PC-9 (cell line): Measurements from ENCODE around the gene SHISAL1. TPM values are rescaled to one million over a fixed set of nuclear protein-coding genes. Genes with fewer than 3 reads are reported as not detected.
A peak's percentile ranks its signal among the peaks of the same experiment; 100 is the strongest.
"Not testable (repeated sequence)": the region's sequence is repeated elsewhere in the genome, so short reads cannot be mapped to it uniquely, and the experiment has no call there.

Source experiments
- BruUV-seq: library from RNA; stranded (reverse); fragments of 400-500 nt; replicated peaks from 2 replicates; lab custom pipeline; 2021; lab: Mats Ljungman, UMichigan
- CTCF ChIA-PET: fragments of 300-600 bp; sonication (Branson Sonifier 250); formaldehyde crosslinking; loops from one replicate; lab custom pipeline; 2022; ENCODE audit warnings: antibody characterized with exemption; lab: Charles Lee
- POLR2A ChIA-PET: fragments of 300-600 bp; sonication (Branson Sonifier 250); formaldehyde crosslinking; loops from one replicate; lab custom pipeline; 2022; ENCODE audit warnings: antibody characterized with exemption; ENCODE audit not compliant: unreplicated experiment; lab: Charles Lee
- DNase-seq, 2 experiments: peaks; one replicate each; pipeline versions ENCODE4 v3.0.0 to v3.0.0-alpha.2; 2015 to 2022; ENCODE audit warnings: mixed read lengths in 1 of 2
- H2AFZ ChIP-seq: fragments of 200-600 bp; sonication (generic); 2 replicates; pipeline ENCODE4 v1.8.1; 2017; ENCODE audit warnings: antibody characterized with exemption
- H3F3A ChIP-seq: fragments of 200-600 bp; sonication (generic); 2 replicates; pipeline ENCODE4 v1.8.1; 2017; ENCODE audit warnings: antibody characterized with exemption, mild to moderate bottlenecking, low read depth; ENCODE audit not compliant: insufficient read depth
- H3K27ac ChIP-seq: fragments of 200-600 bp; sonication (generic); 2 replicates; pipeline ENCODE4 v1.6.1; 2016; ENCODE audit warnings: mixed run types
- H3K27me3 ChIP-seq: fragments of 200-600 bp; sonication (generic); 2 replicates; pipeline ENCODE4 v1.6.1; 2016; ENCODE audit warnings: low read depth, mixed run types; ENCODE audit not compliant: insufficient read depth
- H3K36me3 ChIP-seq: fragments of 200-600 bp; sonication (generic); 2 replicates; pipeline ENCODE4 v1.6.1; 2016; ENCODE audit warnings: low read depth, mixed run types
- H3K4me1 ChIP-seq: fragments of 200-600 bp; sonication (generic); replicated peaks from 2 replicates; pipeline ENCODE4 v1.6.1; 2016; ENCODE audit warnings: mixed run types; ENCODE audit not compliant: insufficient read depth
- H3K4me2 ChIP-seq: fragments of 200-600 bp; sonication (generic); 2 replicates; pipeline ENCODE4 v1.6.1; 2017; ENCODE audit warnings: mixed run types
- H3K4me3 ChIP-seq: fragments of 200-600 bp; sonication (generic); 2 replicates; pipeline ENCODE4 v1.6.1; 2016; ENCODE audit warnings: mixed run types
- H3K79me2 ChIP-seq: fragments of 200-600 bp; sonication (generic); 2 replicates; pipeline ENCODE4 v1.6.1; 2017; ENCODE audit warnings: low read depth, mixed run types
- H3K9me2 ChIP-seq: fragments of 200-600 bp; sonication (generic); 2 replicates; pipeline ENCODE4 v1.8.1; 2017; ENCODE audit warnings: mild to moderate bottlenecking; ENCODE audit not compliant: insufficient read depth
- H3K9me3 ChIP-seq: fragments of 200-600 bp; sonication (generic); 2 replicates; pipeline ENCODE4 v1.8.1; 2016; ENCODE audit warnings: low read depth; ENCODE audit not compliant: insufficient read depth
- H4K20me1 ChIP-seq: fragments of 200-600 bp; sonication (generic); 2 replicates; pipeline ENCODE4 v1.8.1; 2017; ENCODE audit not compliant: insufficient read depth
- CTCF ChIP-seq: fragments of 200-600 bp; sonication (generic); conservative IDR thresholded peaks from 2 replicates; pipeline ENCODE4 v1.6.1; 2017; ENCODE audit warnings: mixed run types, antibody characterized with exemption, mild to moderate bottlenecking, moderate library complexity
- EZH2 ChIP-seq: fragments of 200-600 bp; sonication (generic); IDR thresholded peaks from 2 replicates; pipeline ENCODE4 v1.8.0; 2017; ENCODE audit warnings: antibody characterized with exemption, low read depth
- intact Hi-C: fragments of 100-400 bp; cut with micrococcal nuclease; formaldehyde crosslinking; loops from one replicate; pipeline ENCODE4 v1.10.0; 2022; ENCODE audit not compliant: unreplicated experiment
- total RNA-seq: library from RNA; stranded (reverse); gene quantifications from 2 replicates; pipeline ENCODE4 v1.2.3, GENCODE V29; 2021

The SHISAL1 gene
- total RNA-seq, 1 experiment from 2014 or later, result 0.94 TPM

- Histone ChIP-seq H3K36me3 (no peaks in the 10 kb centered on the region), H3K9me2 (no peaks in the 10 kb centered on the region), H3K79me2 (no peaks in the 10 kb centered on the region), H3K4me3 (peak overlapping the region; percentile 38; the same call in 1 of the 2 replicates), H4K20me1 (peaks cover 4% of the 10 kb centered on the region; the same call in 1 of the 2 replicates), H3F3A (peaks cover 16% of the 10 kb centered on the region; the same call in 1 of the 2 replicates), H3K27me3 (no peaks in the 10 kb centered on the region), H3K4me2 (peak overlapping the region; percentile 52), H3K27ac (no peak overlapping the region), H3K4me1 (peaks cover 20% of the 10 kb centered on the region), H2AFZ (no peak overlapping the region), H3K9me3 (no peaks in the 10 kb centered on the region)
- no TSS peak for BruUV-seq
- DNase-seq, result no peak
- intact Hi-C loops, result loop anchor here (5.0 to 10.0 kb wide), 3 partner anchors 121 to 332 kb away; no protein-coding TSS in a partner anchor
- TF ChIP-seq EZH2 (no peak), CTCF (no peak)
- POLR2A ChIA-PET, result interaction anchor here (1.0 kb wide), 1 partner anchor 246 kb away, joined by 3 read pairs; no protein-coding TSS in a partner anchor
- CTCF ChIA-PET, result interaction anchor here (0.6 kb wide), 1 partner anchor 15 kb away, joined by 3 read pairs; no protein-coding TSS in a partner anchor
Measured at GRCh38 chr22:44326491-44326885, 13.7 kb upstream of the SHISAL1 start.

- Histone ChIP-seq H3F3A (peaks cover 16% of the 10 kb centered on the region; the same call in 1 of the 2 replicates), H3K9me3 (no peaks in the 10 kb centered on the region), H3K79me2 (no peaks in the 10 kb centered on the region), H3K9me2 (no peaks in the 10 kb centered on the region), H3K4me1 (peaks cover 20% of the 10 kb centered on the region), H3K36me3 (no peaks in the 10 kb centered on the region), H4K20me1 (peaks cover 4% of the 10 kb centered on the region; the same call in 1 of the 2 replicates), H3K27ac (no peak overlapping the region), H2AFZ (no peak overlapping the region), H3K4me2 (peak overlapping the region; percentile 52), H3K4me3 (peak overlapping the region; percentile 38; the same call in 1 of the 2 replicates), H3K27me3 (no peaks in the 10 kb centered on the region)
- DNase-seq, result no peak
- intact Hi-C loops, result loop anchor here (5.0 to 10.0 kb wide), 3 partner anchors 121 to 331 kb away; no protein-coding TSS in a partner anchor
- TF ChIP-seq EZH2, result no peak
- no peak for TF ChIP-seq CTCF
- ChIA-PET POLR2A (interaction anchor here (0.7 to 1.0 kb wide), 2 partner anchors 158 to 247 kb away, joined by 3 read pairs; no protein-coding TSS in a partner anchor), CTCF (interaction anchor here (0.6 kb wide), 1 partner anchor 14 kb away, joined by 3 read pairs; no protein-coding TSS in a partner anchor)
- no TSS peak for BruUV-seq
Measured at GRCh38 chr22:44325718-44326490, 13.2 kb upstream of the SHISAL1 start.

GRCh38 chr22:44323140-44323790 is 10.5 kb upstream of the SHISAL1 start:
- H3K27ac ChIP-seq, H3K4me3 ChIP-seq, CTCF ChIA-PET, H3K27me3 ChIP-seq, POLR2A ChIA-PET, H4K20me1 ChIP-seq, H3K9me2 ChIP-seq, H3K79me2 ChIP-seq, H3K4me2 ChIP-seq, H2AFZ ChIP-seq, DNase-seq, H3K9me3 ChIP-seq, H3F3A ChIP-seq, H3K4me1 ChIP-seq, H3K36me3 ChIP-seq, BruUV-seq: not testable (repeated sequence)
- intact Hi-C loops, result loop anchor here (10.0 kb wide), 2 partner anchors 238 to 328 kb away; no protein-coding TSS in a partner anchor
